ENCODE measurements around the gene MED10.

Gene MED10

DNA sequence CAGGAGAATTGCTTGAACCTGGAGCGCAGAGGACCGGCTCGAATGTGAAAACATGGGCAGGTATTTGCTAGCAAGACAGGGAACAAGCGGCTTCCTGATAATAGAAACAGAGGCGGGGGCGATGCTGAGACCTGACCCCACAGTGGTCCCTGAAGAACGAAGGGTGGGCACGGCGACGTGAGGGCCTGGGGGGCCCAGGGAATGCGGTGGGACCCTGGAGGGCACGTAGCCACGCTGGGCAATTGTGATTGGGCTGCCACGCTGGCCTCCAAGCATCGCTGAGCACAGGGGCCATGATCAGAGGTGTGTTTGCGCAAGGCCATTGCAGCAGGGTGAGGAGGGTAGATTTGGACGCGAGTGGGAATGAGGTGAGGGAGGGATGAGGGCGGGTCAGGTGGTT lies 30.7 kb downstream of the MED10 start:
- no peak for DNase-seq

DNA sequence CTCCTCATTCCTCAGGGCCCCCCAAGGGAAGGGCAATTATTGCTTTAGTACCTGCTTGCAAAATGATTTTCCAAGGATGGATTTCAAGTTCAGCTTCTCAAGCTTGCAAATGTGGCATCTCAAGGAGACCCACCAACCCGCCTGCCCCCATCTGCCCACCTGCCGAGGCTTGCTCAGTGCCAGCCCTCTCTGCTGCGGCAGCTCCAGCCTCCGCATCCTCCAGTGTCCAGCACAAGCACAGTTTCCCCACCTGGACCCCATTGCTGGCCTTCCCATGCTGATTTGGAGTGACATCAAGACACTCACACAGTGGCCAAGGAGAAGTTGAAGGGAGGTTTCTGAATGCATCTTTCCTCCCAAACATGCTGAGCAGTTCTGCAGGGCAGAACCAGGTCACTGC lies 31.2 kb downstream of the MED10 start:
- no peak for DNase-seq

DNA sequence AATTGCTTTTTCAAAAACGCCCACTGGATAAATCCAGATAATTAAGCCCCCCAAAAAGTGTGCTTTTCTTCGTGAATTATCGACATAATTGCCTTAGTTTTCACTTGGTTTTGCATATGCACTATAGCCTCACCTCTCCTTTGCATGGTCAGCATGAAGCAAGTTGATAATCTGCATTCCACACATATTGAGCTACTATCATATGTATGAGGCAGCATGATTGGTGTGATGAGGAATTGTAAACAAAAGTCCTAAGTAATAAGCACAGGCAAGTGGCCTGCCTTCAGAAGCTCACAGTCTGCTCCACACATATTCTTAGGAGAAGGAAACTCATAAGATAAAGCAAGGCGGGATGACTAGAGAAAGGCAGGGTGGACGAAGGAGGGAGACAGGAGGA lies 33.8 kb downstream of the MED10 start:
- DNase-seq: no peak

DNA sequence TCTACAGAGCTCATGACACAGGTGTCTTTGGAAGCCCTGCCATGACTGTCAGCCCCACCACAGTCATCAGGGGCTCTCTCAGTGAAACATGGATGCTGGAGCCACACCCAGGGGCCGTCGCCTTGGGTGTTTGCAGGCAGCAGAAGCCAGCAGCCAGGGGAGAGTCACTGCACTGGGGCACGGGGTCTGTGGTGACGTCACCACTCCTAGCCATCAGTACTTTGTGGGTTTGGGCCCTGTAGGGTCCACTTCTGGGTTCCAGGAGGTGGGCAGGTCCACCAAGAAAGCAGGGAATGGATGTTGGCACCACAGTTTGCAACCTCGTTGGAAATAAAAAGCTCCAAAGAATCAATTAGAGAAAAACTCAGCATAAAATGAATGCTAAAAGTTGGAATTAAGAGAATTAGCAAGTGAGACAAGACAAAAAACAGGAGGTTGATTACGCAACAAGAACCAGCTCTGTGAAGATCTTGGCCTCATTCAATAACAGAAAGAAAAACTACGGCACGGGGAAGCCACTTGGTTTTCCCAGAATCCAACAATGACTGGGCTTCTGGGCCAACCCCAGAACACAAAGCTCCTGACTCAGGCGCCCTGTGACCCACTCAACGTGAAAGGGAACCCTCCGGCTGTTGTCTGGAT lies 34.3 kb downstream of the MED10 start:
- DNase-seq: no peak

DNA sequence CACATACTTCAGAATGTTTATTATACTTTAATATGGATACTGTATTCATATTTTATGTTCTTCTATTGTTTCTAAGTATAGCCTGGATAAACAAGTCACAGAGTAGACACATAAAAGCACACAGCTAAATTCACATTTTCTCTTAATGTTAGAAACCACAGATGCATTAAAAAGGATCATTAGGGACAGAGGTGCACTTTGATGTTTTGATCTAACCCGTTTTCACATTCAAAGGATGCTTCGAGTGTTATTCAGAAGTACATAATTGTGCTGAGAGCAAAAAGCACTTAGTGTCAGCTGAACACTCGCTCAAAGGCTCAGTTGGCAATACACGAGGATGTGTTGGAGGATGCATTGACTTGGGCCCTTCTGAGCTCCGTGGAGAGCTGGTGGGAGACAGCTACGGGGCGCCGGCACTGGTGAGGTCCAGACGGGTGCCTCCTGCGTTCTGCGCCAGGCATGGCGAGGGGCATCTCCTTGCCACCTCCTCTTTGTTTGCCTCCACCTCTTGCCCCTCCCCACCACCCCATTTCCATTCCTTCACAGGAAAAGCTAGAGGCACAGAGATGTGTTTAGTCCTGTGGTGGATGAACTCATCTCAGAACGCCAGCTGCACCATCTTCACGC lies 35.5 kb downstream of the MED10 start:
- peak; percentile 97 for DNase-seq

DNA sequence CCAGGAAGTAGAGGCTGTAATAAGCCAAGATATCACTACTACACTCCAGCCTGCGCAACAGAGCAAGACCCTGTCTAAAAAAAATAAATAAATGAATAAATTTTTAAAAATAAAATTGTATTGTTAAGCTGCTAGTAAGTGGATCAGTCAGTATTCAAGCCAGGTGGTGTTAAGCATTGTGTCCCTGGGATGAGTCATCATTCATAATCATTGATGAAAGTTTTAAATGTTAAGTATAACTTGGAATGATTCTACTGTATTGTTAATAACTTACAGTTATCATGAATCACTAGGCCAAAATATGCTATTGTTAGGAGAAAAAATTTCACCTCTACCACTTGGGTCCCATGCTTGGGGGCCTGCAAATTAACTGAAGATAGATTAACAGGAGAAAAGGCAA lies 38.2 kb downstream of the MED10 start:
- no peak for DNase-seq

- no peak for DNase-seq
These were observed 39.5 kb downstream of the MED10 start for GRCh38 chr5:6338871-6339270.

DNA sequence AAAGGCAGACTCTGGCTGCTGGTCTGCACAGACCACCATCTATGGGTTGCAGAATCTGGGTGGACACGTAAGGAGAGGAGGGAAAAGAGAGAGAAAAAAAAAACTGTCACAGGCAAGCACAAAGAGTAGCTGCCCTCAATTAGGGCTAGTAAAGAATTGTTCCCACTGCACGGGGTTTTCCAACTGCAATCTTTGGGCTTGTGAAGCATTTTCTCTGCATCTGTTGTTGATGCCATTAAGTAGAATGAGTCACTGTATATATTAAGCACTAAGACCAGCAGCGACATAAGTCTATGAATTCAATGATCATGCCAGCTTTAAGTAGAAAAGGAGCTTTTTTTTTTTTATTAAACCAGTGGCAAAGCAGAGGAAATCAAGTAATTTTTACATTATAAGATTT lies 40.2 kb downstream of the MED10 start:
- no peak for DNase-seq

DNA sequence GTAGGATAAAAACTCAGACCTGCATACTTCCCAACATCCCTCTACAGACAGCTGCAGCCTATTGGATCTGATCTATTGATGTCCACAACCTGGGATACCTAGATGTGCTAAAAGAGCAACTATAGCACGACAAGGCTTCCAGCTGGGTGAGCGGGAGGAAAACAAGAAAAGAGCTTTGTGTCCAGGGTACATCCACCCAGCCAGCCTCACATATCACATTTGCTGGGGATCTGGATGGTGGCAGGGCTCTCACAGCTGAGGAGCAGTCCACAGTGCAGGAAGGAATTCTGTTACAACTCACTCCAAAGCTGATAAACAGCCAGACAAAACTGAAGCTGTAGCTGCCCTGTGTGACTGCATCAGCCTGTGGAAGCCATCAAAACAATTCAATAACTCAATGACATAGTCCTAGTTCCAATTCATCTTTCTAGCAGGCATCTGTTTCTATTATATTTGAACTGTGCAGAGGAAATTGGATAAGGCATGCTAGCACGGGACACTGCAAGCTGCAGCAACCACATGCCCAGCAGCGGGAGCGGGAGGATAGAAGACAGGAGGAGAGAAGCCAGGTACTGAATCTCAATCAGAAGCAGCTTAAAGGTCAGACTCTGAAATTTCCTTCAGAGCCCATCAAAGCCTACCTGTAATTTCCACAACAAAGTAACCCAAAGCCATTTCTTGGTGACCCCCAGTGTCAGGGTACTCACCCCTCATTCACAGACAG lies 45.0 kb downstream of the MED10 start:
- no peak for DNase-seq

DNA sequence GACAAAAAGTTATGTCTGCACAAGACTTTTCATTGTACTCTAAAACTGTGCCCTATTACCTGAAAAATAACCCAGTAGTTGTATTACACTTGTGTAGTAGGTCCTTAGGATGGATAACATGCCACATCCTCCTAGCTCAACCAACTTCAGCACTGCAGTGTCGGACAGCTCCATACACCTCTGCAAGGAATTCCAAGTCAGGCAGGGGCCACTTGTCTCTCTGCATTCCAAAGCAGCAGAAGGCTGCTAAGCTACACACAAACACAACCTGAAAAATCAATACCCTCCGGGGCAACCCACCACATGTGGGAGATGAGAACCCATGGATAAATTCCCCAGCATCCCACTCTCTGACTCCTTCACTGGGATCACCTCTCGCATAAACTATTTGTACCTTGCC lies 50.2 kb downstream of the MED10 start:
- no peak for DNase-seq

- DNase-seq: no peak
These were observed 51.6 kb downstream of the MED10 start for GRCh38 chr5:6326776-6327175.

- DNase-seq: no peak
These were observed 56.1 kb downstream of the MED10 start for GRCh38 chr5:6322163-6322713.
